HG03280 (cell line): Measurements from ENCODE around the gene HRC.

ENCODE experiments used
- ATAC-seq: cut with Tn5 transposase; IDR thresholded peaks from one replicate; pipeline ENCODE4 v1.9.1; 2021; ENCODE audit warnings: mild to moderate bottlenecking, moderate library complexity; ENCODE audit not compliant: unreplicated experiment

HRC gene

GRCh38 chr19:49117677-49118564 is 37.3 kb downstream of the HRC start:
- ATAC-seq = no peak

DNA sequence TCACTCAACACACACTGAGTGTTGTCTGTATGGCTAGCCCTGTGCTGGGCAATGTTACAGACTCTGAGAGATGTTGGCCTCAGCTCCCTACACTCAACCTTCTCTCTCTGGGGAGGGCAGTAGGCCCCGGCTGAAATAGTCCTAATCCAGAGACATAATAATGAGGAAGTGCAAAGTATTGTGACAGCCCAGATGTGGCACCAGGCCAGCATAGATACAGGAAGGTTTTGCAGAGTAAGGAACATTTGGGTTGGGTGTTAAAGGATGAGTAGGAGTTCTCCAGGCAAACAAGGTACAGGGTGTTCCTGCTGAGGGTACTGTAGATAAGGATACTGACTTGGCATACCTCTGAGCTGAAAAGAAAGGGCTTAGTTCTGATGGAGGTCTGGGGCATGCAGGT is 38.7 kb downstream of the HRC start:
- ATAC-seq = no peak

- no peak for ATAC-seq
Observed at GRCh38 chr19:49114630-49115363, 40.4 kb downstream of the HRC start.

- ATAC-seq = peak; percentile 41
Observed at GRCh38 chr19:49113762-49114629, 41.2 kb downstream of the HRC start, which contains the start of gene LIN7B. TSS of gene LIN7B (plus strand) at chr19:49114370. CDS start at chr19:49114405, 35 bp downstream.

- no peak for ATAC-seq
Observed at GRCh38 chr19:49111218-49111998, 43.8 kb downstream of the HRC start.

DNA sequence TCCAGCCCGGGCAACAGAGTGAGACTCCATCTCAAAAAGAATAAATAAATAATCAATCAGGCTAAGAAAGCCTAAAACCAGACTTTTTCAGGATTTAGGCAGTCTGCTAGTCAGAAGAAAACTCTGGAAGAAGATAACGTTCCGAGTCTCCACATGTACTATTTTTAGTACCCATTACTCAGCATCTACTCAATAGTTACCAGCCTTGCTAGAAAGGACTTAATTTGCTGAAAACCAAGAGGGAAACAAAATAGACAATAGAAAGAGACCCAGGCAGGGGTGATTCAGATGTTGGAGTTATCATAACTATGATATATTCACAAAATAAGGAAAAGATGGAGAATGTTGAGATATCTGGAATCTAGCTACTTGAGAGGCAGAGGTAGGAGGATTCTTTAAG is 44.6 kb downstream of the HRC start:
- no peak for ATAC-seq

DNA sequence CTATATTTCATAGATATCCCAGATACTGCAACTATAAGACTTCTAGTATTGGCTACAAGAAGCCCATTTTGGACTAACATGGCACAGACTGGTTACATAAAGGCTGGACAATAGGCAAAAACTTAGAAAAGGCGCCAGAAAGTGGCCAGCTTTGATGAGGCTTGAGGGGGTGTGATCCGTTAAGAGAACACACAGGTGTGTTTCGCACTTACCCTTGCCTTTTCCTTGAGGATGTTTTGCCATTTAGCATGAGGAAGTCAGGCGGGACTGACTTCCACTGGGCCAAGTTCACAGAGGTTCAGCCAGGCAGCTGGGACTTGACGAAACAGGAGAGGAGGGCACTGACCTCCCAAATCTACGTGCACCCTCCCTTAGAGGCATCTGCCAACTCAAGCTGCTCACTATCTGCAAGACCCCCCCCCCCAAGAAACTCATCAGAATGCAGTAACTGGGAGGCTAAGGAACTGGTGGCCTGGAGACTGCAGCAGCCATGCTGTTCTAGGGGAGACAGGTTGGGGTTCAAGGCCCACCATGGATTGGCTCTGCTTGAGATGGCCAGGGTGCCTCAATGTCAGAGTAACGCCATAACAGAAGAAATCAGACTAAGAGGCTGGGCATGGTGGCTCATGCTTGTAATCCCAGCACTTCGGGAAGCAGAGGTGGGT is 45.5 kb downstream of the HRC start:
- ATAC-seq = no peak

DNA sequence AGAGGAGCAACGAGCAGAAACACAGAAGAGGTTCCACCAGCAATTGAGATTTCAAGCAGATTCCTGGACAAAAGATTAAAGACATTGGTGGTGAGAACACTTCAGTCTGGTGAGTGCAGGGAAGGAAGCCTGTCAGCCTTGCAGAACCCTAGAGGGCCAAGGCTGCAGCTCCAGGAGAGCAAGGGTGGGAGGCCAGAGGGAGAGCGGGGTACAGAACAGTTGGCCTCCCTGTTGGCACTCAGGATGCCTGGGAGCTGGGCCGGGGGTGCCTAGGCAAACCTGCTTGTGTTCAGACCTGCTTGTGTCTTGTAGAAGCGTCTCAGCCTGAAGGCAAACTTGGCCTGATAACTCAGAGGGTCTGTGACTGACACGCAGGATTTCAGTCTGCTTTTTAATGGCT is 46.1 kb downstream of the HRC start:
- ATAC-seq = no peak

- ATAC-seq = no peak
Observed at GRCh38 chr19:49107625-49108459, 47.4 kb downstream of the HRC start.

GRCh38 chr19:49106648-49107135 is 48.5 kb downstream of the HRC start:
- ATAC-seq = no peak

DNA sequence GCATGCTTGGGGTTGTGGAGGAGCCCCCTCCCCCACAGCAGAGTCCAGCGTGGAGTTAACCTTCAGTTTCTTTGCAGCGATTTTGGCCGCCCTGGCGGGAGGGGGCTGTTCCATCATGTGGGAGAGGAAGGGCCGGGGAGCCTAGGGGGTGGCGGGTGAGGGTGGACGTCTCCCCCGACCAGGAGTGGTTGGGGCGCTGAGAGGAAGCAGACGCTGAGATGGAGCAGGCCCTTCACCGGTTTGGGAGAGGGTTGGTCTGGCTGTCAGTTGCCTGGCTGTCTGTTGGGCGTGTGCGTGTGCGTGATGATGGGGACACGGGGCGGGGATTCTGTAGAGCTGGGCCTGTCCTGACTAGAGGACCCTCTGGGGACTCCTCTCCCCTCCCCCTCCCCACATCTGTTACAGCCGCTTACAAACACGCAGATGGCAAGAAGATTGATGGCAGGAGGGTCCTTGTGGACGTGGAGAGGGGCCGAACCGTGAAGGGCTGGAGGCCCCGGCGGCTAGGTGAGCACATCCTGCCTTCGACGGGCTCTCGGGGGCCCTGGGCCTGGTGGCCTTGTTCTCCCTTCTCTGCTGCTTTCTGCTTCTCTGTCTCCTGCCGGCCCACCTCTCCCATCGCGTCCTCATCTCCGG is 50.8 kb downstream of the HRC start:
- ATAC-seq = no peak

GRCh38 chr19:49103331-49104085 is 51.7 kb downstream of the HRC start:
- ATAC-seq = no peak

- ATAC-seq = no peak
Observed at GRCh38 chr19:49102303-49102702, 52.9 kb downstream of the HRC start.
